NCI-H1417 (cell line): ENCODE data around the gene ELOVL2.
"Not testable (repeated sequence)": the region's sequence is repeated elsewhere in the genome, so short reads cannot be mapped to it uniquely, and the experiment has no call there.

ENCODE experiments used
- DNase-seq, 3 experiments: peaks; one replicate each; lab custom pipeline; 2025; lab: John Stamatoyannopoulos, UW

Gene ELOVL2

GRCh38 chr6:11043961-11044711 is at the start of gene ELOVL2:
Gene ELOVL2 (minus strand): TSS chr6:11044305. CDS start chr6:11044230, 75 bp downstream.
- peak; percentile 58 to 77 (median 71) for DNase-seq

- no peak for DNase-seq
Measured at GRCh38 chr6:11093376-11093625, 49.2 kb upstream of the ELOVL2 start.

- peak in 1 of 3 experiments; percentile 54 for DNase-seq
Measured at GRCh38 chr6:11092668-11093375, 48.7 kb upstream of the ELOVL2 start.

- DNase-seq: not testable (repeated sequence)
Measured at GRCh38 chr6:11091141-11091540, 47.0 kb upstream of the ELOVL2 start.

GRCh38 chr6:11089695-11090094 is 45.6 kb upstream of the ELOVL2 start:
- DNase-seq: no peak

- DNase-seq: not testable (repeated sequence)
Measured at GRCh38 chr6:11087141-11087812, 43.2 kb upstream of the ELOVL2 start.

GRCh38 chr6:11085758-11086435 is 41.8 kb upstream of the ELOVL2 start:
- no peak for DNase-seq

- DNase-seq: no peak
Measured at GRCh38 chr6:11083956-11084355, 39.9 kb upstream of the ELOVL2 start.

GRCh38 chr6:11083491-11083890 is 39.4 kb upstream of the ELOVL2 start:
- no peak for DNase-seq

GRCh38 chr6:11080296-11080695 is 36.2 kb upstream of the ELOVL2 start:
- DNase-seq: no peak

- no peak for DNase-seq
Measured at GRCh38 chr6:11078266-11078665, 34.2 kb upstream of the ELOVL2 start.

GRCh38 chr6:11076540-11076939 is 32.4 kb upstream of the ELOVL2 start:
- no peak for DNase-seq

- no peak for DNase-seq
Measured at GRCh38 chr6:11072101-11072500, 28.0 kb upstream of the ELOVL2 start.

GRCh38 chr6:11069760-11070159 is 25.7 kb upstream of the ELOVL2 start:
- DNase-seq: no peak

- peak in 1 of 3 experiments; percentile 19 for DNase-seq
Measured at GRCh38 chr6:11067348-11067747, 23.2 kb upstream of the ELOVL2 start.

- DNase-seq: no peak
Measured at GRCh38 chr6:11066505-11067347, 22.6 kb upstream of the ELOVL2 start.

- DNase-seq: no peak
Measured at GRCh38 chr6:11065436-11066202, 21.5 kb upstream of the ELOVL2 start.

GRCh38 chr6:11064836-11065235 is 20.7 kb upstream of the ELOVL2 start:
- no peak for DNase-seq

GRCh38 chr6:11062715-11063114 is 18.6 kb upstream of the ELOVL2 start:
- no peak for DNase-seq

GRCh38 chr6:11062083-11062482 is 18.0 kb upstream of the ELOVL2 start:
- no peak for DNase-seq

GRCh38 chr6:11058406-11058805 is 14.3 kb upstream of the ELOVL2 start:
- DNase-seq: no peak
